HEK293 (cell line): Measurements from ENCODE around the gene PRKCE.

Experiments
- CTCF ChIA-PET: fragments of 350-600 bp; formaldehyde crosslinking; extraction: SDS; loops from one replicate; lab custom pipeline; 2021; ENCODE audit warnings: antibody characterized with exemption; lab: Yijun Ruan, JAX
- POLR2A ChIA-PET: fragments of 300-600 bp; formaldehyde crosslinking; extraction: SDS; loops from one replicate; lab custom pipeline; 2020; ENCODE audit warnings: antibody characterized with exemption, inconsistent platforms; lab: Yijun Ruan, JAX
- H3K27ac ChIP-seq: fragments of 200-500 bp; sonication (Bioruptor generic); 2 replicates; pipeline ENCODE4 v1.5.1; 2014; ENCODE audit warnings: low read depth, low read length, control low read depth, inconsistent platforms; ENCODE audit errors: extremely low read depth
- H3K36me3 ChIP-seq, 2 experiments: fragments of 200-500 bp in 1 of 2; sonication (Bioruptor generic) in 1 of 2; 1 replicate in 1 of 2; 2 replicates in 1 of 2; pipeline ENCODE4 v1.5.1; 2014 to 2017; ENCODE audit warnings: inconsistent platforms in 2 of 2, low read length in 2 of 2; ENCODE audit not compliant: control insufficient read depth in 2 of 2, insufficient read depth in 1 of 2
- H3K4me1 ChIP-seq: fragments of 200-500 bp; sonication (Bioruptor generic); 2 replicates; pipeline ENCODE4 v1.5.1; 2014; ENCODE audit warnings: mild to moderate bottlenecking, low read length, inconsistent platforms; ENCODE audit not compliant: control insufficient read depth, insufficient read depth
- H3K4me3 ChIP-seq: 2 replicates; pipeline ENCODE4 v1.5.1; 2011; ENCODE audit warnings: low read depth, mild to moderate bottlenecking, control low read depth, low read length, moderate library complexity
- H3K9me3 ChIP-seq: fragments of 200-500 bp; sonication (Bioruptor generic); 2 replicates; pipeline ENCODE4 v1.5.1; 2014; ENCODE audit warnings: low read depth, low read length, inconsistent platforms; ENCODE audit not compliant: control insufficient read depth, insufficient read depth
- HOXC10 ChIP-seq: sonication (generic); formaldehyde crosslinking; IDR thresholded peaks from 2 replicates; pipeline ENCODE4 v1.8.1; 2023; ENCODE audit warnings: mild to moderate bottlenecking, missing genetic modification reagents
- HOXD13 ChIP-seq: sonication (generic); formaldehyde crosslinking; IDR thresholded peaks from 2 replicates; pipeline ENCODE4 v1.8.0; 2022; ENCODE audit warnings: missing genetic modification reagents, borderline replicate concordance
- KLF10 ChIP-seq: fragments of 450-650 bp; IDR thresholded peaks from 2 replicates; pipeline ENCODE4 v1.5.1; 2018; ENCODE audit warnings: missing biosample characterization, mild to moderate bottlenecking, missing genetic modification characterization
- TRIM28 ChIP-seq: IDR thresholded peaks from 2 replicates; pipeline ENCODE4 v1.6.1; 2011; ENCODE audit warnings: low read length, control low read depth, borderline replicate concordance
- ZBTB1 ChIP-seq: fragments of 450-650 bp; formaldehyde crosslinking; IDR thresholded peaks from 2 replicates; pipeline ENCODE4 v1.5.1; 2016; ENCODE audit warnings: missing biosample characterization, missing genetic modification characterization
- ZBTB21 ChIP-seq: fragments of 450-650 bp; formaldehyde crosslinking; IDR thresholded peaks from 2 replicates; pipeline ENCODE4 v1.5.1; 2017; ENCODE audit warnings: missing biosample characterization, missing genetic modification characterization
- ZNF175 ChIP-seq: fragments of 450-650 bp; formaldehyde crosslinking; IDR thresholded peaks from 2 replicates; pipeline ENCODE4 v1.5.1; 2016; ENCODE audit warnings: missing biosample characterization, missing genetic modification characterization
- ZNF239 ChIP-seq: fragments of 450-650 bp; formaldehyde crosslinking; IDR thresholded peaks from 2 replicates; pipeline ENCODE4 v1.5.1; 2016; ENCODE audit warnings: missing biosample characterization, missing genetic modification characterization
- ZNF24 ChIP-seq: fragments of 450-650 bp; formaldehyde crosslinking; IDR thresholded peaks from 2 replicates; pipeline ENCODE4 v1.5.1; 2016; ENCODE audit warnings: missing biosample characterization, missing genetic modification characterization
- ZNF248 ChIP-seq: fragments of 450-650 bp; formaldehyde crosslinking; IDR thresholded peaks from 2 replicates; pipeline ENCODE4 v1.5.1; 2017; ENCODE audit warnings: missing biosample characterization, missing genetic modification characterization
- ZNF274 ChIP-seq, 2 experiments: fragments of 200-500 bp in 1 of 2; fragments of 450-650 bp in 1 of 2; sonication (Bioruptor generic) in 1 of 2; formaldehyde crosslinking in 1 of 2; IDR thresholded peaks; 2 replicates each; pipeline versions ENCODE4 v1.5.1 to v1.6.1; 2014 to 2016; ENCODE audit warnings: borderline replicate concordance in 1 of 2, inconsistent platforms in 1 of 2, low read length in 1 of 2, missing biosample characterization in 1 of 2, missing genetic modification characterization in 1 of 2
- ZNF391 ChIP-seq: fragments of 450-650 bp; formaldehyde crosslinking; IDR thresholded peaks from 2 replicates; pipeline ENCODE4 v1.5.1; 2016; ENCODE audit warnings: low read depth, missing biosample characterization, missing genetic modification characterization, borderline replicate concordance
- ZNF426 ChIP-seq: fragments of 450-650 bp; formaldehyde crosslinking; IDR thresholded peaks from 2 replicates; pipeline ENCODE4 v1.5.1; 2017; ENCODE audit warnings: missing biosample characterization, missing genetic modification characterization, mild to moderate bottlenecking, inconsistent platforms, moderate library complexity
- ZNF501 ChIP-seq: fragments of 450-650 bp; formaldehyde crosslinking; IDR thresholded peaks from 2 replicates; pipeline ENCODE4 v1.5.1; 2016; ENCODE audit warnings: missing biosample characterization, missing genetic modification characterization
- ZNF529 ChIP-seq: fragments of 450-650 bp; formaldehyde crosslinking; IDR thresholded peaks from 2 replicates; pipeline ENCODE4 v1.5.1; 2017; ENCODE audit warnings: missing genetic modification characterization, missing biosample characterization; ENCODE audit not compliant: insufficient replicate concordance
- ZNF555 ChIP-seq: fragments of 450-650 bp; formaldehyde crosslinking; conservative IDR thresholded peaks from 2 replicates; pipeline ENCODE4 v1.5.1; 2017; ENCODE audit warnings: missing biosample characterization, mild to moderate bottlenecking, missing genetic modification characterization, inconsistent platforms
- ZNF571 ChIP-seq: fragments of 450-650 bp; formaldehyde crosslinking; IDR thresholded peaks from 2 replicates; pipeline ENCODE4 v1.5.0; 2017; ENCODE audit warnings: missing biosample characterization, missing genetic modification characterization
- ZNF664 ChIP-seq: fragments of 450-650 bp; formaldehyde crosslinking; IDR thresholded peaks from 2 replicates; pipeline ENCODE4 v1.5.1; 2016; ENCODE audit warnings: missing biosample characterization, missing genetic modification characterization
- ZNF670 ChIP-seq: fragments of 450-650 bp; formaldehyde crosslinking; IDR thresholded peaks from 2 replicates; pipeline ENCODE4 v1.5.1; 2016; ENCODE audit warnings: missing biosample characterization, missing genetic modification characterization, low read depth
- ZNF791 ChIP-seq: fragments of 450-650 bp; formaldehyde crosslinking; IDR thresholded peaks from 2 replicates; pipeline ENCODE4 v1.5.1; 2016; ENCODE audit warnings: missing biosample characterization, missing genetic modification characterization
- ZNF837 ChIP-seq: fragments of 450-650 bp; formaldehyde crosslinking; IDR thresholded peaks from 2 replicates; pipeline ENCODE4 v1.5.1; 2016; ENCODE audit warnings: missing biosample characterization, missing genetic modification characterization
- ZSCAN30 ChIP-seq: fragments of 450-650 bp; IDR thresholded peaks from 2 replicates; pipeline ENCODE4 v1.5.1; 2018; ENCODE audit warnings: missing biosample characterization, mild to moderate bottlenecking, missing genetic modification characterization, moderate library complexity
- TF ChIP-seq, protein P1 (sequence below): fragments of 450-650 bp; formaldehyde crosslinking; IDR thresholded peaks from 2 replicates; pipeline ENCODE4 v1.5.1; 2016; ENCODE audit warnings: missing biosample characterization, missing genetic modification characterization
- TF ChIP-seq, protein P2 (sequence below): fragments of 450-650 bp; formaldehyde crosslinking; IDR thresholded peaks from 2 replicates; pipeline ENCODE4 v1.5.1; 2016; ENCODE audit warnings: missing biosample characterization, missing genetic modification characterization
- TF ChIP-seq, protein P3 (sequence below): IDR thresholded peaks from 2 replicates; pipeline ENCODE4 v1.6.1; 2011; ENCODE audit warnings: mild to moderate bottlenecking, low read depth, low read length, borderline replicate concordance
- TF ChIP-seq, protein P4 (sequence below): fragments of 450-650 bp; formaldehyde crosslinking; IDR thresholded peaks from 2 replicates; pipeline ENCODE4 v1.5.1; 2017; ENCODE audit warnings: missing biosample characterization, missing genetic modification characterization
- TF ChIP-seq, protein P5 (sequence below): fragments of 450-650 bp; formaldehyde crosslinking; IDR thresholded peaks from 2 replicates; pipeline ENCODE4 v1.5.1; 2016; ENCODE audit warnings: missing biosample characterization, missing genetic modification characterization, low read depth

The PRKCE gene

DNA sequence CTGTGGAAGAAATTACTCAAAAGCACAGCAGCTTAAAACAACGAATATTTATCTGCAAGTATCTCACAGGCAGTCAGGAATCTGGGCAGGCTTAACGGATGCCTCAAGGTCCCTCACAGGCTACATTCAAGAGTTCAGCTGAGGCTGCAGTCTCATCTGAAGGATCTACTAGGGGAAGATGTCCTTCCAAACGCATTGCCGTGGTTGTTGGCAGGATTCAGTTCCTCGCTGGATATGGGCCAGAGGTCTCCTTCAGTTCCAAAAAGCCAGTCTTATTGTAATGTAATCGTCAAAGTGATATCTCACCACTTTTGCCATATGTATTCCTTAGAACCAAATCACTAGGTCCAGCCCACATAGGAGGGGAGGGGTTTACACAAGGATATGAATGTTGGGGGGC is 547.5 kb downstream of the PRKCE start:
- no peak overlapping the region for H3K27ac ChIP-seq
- H3K9me3 ChIP-seq, result no peaks in the 10 kb centered on the region
- POLR2A ChIA-PET, result no interaction called here
- TF ChIP-seq ZBTB1 (tag by site-specific recombination), result no peak
- TF ChIP-seq, protein P1, sequence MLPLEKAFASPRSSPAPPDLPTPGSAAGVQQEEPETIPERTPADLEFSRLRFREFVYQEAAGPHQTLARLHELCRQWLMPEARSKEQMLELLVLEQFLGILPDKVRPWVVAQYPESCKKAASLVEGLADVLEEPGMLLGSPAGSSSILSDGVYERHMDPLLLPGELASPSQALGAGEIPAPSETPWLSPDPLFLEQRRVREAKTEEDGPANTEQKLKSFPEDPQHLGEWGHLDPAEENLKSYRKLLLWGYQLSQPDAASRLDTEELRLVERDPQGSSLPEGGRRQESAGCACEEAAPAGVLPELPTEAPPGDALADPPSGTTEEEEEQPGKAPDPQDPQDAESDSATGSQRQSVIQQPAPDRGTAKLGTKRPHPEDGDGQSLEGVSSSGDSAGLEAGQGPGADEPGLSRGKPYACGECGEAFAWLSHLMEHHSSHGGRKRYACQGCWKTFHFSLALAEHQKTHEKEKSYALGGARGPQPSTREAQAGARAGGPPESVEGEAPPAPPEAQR, result no peak
- TF ChIP-seq ZBTB21 (tag by site-specific recombination), result no peak
- no peak for TF ChIP-seq ZNF501 (tag by site-specific recombination)
- TF ChIP-seq ZNF274 (IDR thresholded peaks at IDR 0.05; ENCODE audit: low read length), result no peak
- TF ChIP-seq ZNF274 (tag by site-specific recombination; IDR thresholded peaks at IDR 0.05; ENCODE audit: borderline replicate concordance), result no peak
- no peak for TF ChIP-seq ZNF426 (tag by site-specific recombination)
- TF ChIP-seq, protein P2, sequence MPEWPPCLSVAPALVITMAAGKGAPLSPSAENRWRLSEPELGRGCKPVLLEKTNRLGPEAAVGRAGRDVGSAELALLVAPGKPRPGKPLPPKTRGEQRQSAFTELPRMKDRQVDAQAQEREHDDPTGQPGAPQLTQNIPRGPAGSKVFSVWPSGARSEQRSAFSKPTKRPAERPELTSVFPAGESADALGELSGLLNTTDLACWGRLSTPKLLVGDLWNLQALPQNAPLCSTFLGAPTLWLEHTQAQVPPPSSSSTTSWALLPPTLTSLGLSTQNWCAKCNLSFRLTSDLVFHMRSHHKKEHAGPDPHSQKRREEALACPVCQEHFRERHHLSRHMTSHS, result no peak
- TF ChIP-seq ZSCAN30, result no peak
- TF ChIP-seq HOXD13, result no peak
- no peak for TF ChIP-seq TRIM28
- TF ChIP-seq ZNF791 (tag by site-specific recombination), result no peak
- TF ChIP-seq ZNF24 (tag by site-specific recombination), result no peak
- no peak for TF ChIP-seq ZNF664 (tag by site-specific recombination)
- TF ChIP-seq, protein P3, sequence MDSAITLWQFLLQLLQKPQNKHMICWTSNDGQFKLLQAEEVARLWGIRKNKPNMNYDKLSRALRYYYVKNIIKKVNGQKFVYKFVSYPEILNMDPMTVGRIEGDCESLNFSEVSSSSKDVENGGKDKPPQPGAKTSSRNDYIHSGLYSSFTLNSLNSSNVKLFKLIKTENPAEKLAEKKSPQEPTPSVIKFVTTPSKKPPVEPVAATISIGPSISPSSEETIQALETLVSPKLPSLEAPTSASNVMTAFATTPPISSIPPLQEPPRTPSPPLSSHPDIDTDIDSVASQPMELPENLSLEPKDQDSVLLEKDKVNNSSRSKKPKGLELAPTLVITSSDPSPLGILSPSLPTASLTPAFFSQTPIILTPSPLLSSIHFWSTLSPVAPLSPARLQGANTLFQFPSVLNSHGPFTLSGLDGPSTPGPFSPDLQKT, result no peak
- TF ChIP-seq ZNF248 (tag by site-specific recombination), result no peak
- no peak for TF ChIP-seq ZNF837
- no peak for TF ChIP-seq HOXC10 (CRISPR knock-in tag)
- no peak for TF ChIP-seq ZNF571
- CTCF ChIA-PET, result no interaction called here
- no peak overlapping the region for H3K4me3 ChIP-seq
- H3K36me3 ChIP-seq, result no peaks in the 10 kb centered on the region
- no peaks in the 10 kb centered on the region for H3K4me1 ChIP-seq

DNA sequence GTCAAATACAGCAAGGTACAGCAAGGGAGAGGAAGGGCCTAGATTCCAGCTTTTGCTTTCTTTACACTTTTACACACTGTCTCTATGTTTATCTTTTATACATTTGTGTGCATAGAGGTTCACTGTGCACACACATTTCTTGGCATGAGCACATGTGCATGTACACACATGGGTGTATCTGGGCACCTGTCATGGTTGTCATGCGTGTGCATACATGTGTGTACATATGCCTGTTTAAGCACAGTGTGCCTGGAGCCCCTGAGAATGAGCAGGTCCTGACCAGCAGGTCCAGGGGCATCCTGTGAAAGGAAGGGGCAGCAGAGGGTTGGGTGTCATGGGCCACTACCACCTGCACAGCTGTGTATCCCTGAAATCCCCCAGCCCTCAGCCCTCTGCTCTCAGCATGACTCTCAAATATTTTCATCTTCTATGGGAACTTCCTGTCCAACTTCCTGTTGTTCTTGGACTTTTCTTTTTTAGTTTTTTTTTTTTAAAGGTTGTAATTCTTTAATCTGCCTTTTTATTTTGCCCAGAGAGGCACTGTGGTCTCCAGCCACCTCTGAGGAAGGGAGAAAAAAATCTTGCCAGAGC is 548.7 kb downstream of the PRKCE start:
- Histone ChIP-seq H3K4me1 (no peaks in the 10 kb centered on the region), H3K36me3 (no peaks in the 10 kb centered on the region), H3K27ac (no peak overlapping the region), H3K4me3 (no peak overlapping the region), H3K9me3 (no peaks in the 10 kb centered on the region)
- ChIA-PET CTCF (no interaction called here), POLR2A (no interaction called here)
- TF ChIP-seq ZNF239 (tag by site-specific recombination), result no peak
- TF ChIP-seq, protein P4, sequence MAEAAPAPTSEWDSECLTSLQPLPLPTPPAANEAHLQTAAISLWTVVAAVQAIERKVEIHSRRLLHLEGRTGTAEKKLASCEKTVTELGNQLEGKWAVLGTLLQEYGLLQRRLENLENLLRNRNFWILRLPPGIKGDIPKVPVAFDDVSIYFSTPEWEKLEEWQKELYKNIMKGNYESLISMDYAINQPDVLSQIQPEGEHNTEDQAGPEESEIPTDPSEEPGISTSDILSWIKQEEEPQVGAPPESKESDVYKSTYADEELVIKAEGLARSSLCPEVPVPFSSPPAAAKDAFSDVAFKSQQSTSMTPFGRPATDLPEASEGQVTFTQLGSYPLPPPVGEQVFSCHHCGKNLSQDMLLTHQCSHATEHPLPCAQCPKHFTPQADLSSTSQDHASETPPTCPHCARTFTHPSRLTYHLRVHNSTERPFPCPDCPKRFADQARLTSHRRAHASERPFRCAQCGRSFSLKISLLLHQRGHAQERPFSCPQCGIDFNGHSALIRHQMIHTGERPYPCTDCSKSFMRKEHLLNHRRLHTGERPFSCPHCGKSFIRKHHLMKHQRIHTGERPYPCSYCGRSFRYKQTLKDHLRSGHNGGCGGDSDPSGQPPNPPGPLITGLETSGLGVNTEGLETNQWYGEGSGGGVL (tag by site-specific recombination), result no peak
- TF ChIP-seq ZNF529 (tag by site-specific recombination), result no peak
- TF ChIP-seq ZNF501 (tag by site-specific recombination), result no peak
- no peak for TF ChIP-seq ZNF670 (tag by site-specific recombination)
- no peak for TF ChIP-seq ZNF391 (tag by site-specific recombination)
- no peak for TF ChIP-seq KLF10 (tag by site-specific recombination)
- no peak for TF ChIP-seq ZNF555
- TF ChIP-seq ZNF175 (tag by site-specific recombination), result no peak
- TF ChIP-seq, protein P5, sequence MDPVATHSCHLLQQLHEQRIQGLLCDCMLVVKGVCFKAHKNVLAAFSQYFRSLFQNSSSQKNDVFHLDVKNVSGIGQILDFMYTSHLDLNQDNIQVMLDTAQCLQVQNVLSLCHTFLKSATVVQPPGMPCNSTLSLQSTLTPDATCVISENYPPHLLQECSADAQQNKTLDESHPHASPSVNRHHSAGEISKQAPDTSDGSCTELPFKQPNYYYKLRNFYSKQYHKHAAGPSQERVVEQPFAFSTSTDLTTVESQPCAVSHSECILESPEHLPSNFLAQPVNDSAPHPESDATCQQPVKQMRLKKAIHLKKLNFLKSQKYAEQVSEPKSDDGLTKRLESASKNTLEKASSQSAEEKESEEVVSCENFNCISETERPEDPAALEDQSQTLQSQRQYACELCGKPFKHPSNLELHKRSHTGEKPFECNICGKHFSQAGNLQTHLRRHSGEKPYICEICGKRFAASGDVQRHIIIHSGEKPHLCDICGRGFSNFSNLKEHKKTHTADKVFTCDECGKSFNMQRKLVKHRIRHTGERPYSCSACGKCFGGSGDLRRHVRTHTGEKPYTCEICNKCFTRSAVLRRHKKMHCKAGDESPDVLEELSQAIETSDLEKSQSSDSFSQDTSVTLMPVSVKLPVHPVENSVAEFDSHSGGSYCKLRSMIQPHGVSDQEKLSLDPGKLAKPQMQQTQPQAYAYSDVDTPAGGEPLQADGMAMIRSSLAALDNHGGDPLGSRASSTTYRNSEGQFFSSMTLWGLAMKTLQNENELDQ, result no peak
